Vagina (tissue), 2 donors: ENCODE results near the gene UBE2G1.

Experiments
- CTCF ChIP-seq, 3 experiments: fragments of 450-650 bp in 2 of 3; fragments of 200-600 bp in 1 of 3; sonication (generic) in 1 of 3; IDR thresholded peaks; one replicate each; pipeline ENCODE4 v1.5.1; 2017 to 2019; ENCODE audit warnings: antibody characterized with exemption in 3 of 3, mild to moderate bottlenecking in 2 of 3, moderate library complexity in 2 of 3
- POLR2A ChIP-seq, 2 donors: fragments of 450-650 bp; IDR thresholded peaks; one replicate each; pipeline ENCODE4 v1.6.1; 2017; ENCODE audit warnings: antibody characterized with exemption in 2 of 2, mild to moderate bottlenecking in 2 of 2, moderate library complexity in 2 of 2
- POLR2AphosphoS5 ChIP-seq, 2 donors: sonication (generic); formaldehyde crosslinking; IDR thresholded peaks; one replicate each; pipeline ENCODE4 v1.9.0; 2017; ENCODE audit warnings: antibody characterized with exemption in 2 of 2, mild to moderate bottlenecking in 2 of 2, low read depth in 1 of 2; ENCODE audit not compliant: insufficient read depth in 1 of 2

- TF ChIP-seq CTCF (IDR thresholded peaks at IDR 0.05) = no peak
- TF ChIP-seq POLR2A (IDR thresholded peaks at IDR 0.05) = no peak
- no peak for TF ChIP-seq POLR2AphosphoS5 (IDR thresholded peaks at IDR 0.05; ENCODE audit: insufficient read depth in 1 of 2, low read depth in 1 of 2)
Observed at GRCh38 chr17:4324463-4324862, 42.0 kb downstream of the UBE2G1 start.
